ENCODE data around the gene SORBS1. TPM values are rescaled to one million over a fixed set of nuclear protein-coding genes. Genes with fewer than 3 reads are reported as not detected.

SORBS1 gene
- total RNA-seq, 2 donors from 2014 or later: 16.7 to 17.9 TPM

- Histone ChIP-seq H3K9me3 (ENCODE audit: control insufficient read depth, low read length) (no peaks in the 10 kb centered on the region), H3K9ac (ENCODE audit: extremely low read depth, low read length, poor library complexity, severe bottlenecking) (no peak overlapping the region), H3K27ac (ENCODE audit: low read depth, low read length) (no peak overlapping the region), H3K27me3 (ENCODE audit: control insufficient read depth, insufficient read depth, low read length, poor library complexity, severe bottlenecking) (no peaks in the 10 kb centered on the region), H3K36me3 (ENCODE audit: control insufficient read depth, insufficient read depth, low read length) (no peaks in the 10 kb centered on the region), H3K4me1 (ENCODE audit: control insufficient read depth, insufficient read depth, low read length) (no peaks in the 10 kb centered on the region), H3K4me3 (ENCODE audit: low read length) (no peak overlapping the region)
- H3K27ac Mint-ChIP-seq: no peak overlapping the region
- H3K4me3 Mint-ChIP-seq: no peak overlapping the region
- TF ChIP-seq, protein P1, sequence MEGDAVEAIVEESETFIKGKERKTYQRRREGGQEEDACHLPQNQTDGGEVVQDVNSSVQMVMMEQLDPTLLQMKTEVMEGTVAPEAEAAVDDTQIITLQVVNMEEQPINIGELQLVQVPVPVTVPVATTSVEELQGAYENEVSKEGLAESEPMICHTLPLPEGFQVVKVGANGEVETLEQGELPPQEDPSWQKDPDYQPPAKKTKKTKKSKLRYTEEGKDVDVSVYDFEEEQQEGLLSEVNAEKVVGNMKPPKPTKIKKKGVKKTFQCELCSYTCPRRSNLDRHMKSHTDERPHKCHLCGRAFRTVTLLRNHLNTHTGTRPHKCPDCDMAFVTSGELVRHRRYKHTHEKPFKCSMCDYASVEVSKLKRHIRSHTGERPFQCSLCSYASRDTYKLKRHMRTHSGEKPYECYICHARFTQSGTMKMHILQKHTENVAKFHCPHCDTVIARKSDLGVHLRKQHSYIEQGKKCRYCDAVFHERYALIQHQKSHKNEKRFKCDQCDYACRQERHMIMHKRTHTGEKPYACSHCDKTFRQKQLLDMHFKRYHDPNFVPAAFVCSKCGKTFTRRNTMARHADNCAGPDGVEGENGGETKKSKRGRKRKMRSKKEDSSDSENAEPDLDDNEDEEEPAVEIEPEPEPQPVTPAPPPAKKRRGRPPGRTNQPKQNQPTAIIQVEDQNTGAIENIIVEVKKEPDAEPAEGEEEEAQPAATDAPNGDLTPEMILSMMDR (conservative IDR thresholded peaks at IDR 0.05): no peak
- H3K36me3 Mint-ChIP-seq (ENCODE audit: low read depth): no peaks in the 10 kb centered on the region
- DNase-seq: no peak
- no peaks in the 10 kb centered on the region for H3K9me3 Mint-ChIP-seq
- no peaks in the 10 kb centered on the region for H3K27me3 Mint-ChIP-seq (ENCODE audit: insufficient read depth)
- no peaks in the 10 kb centered on the region for H3K4me1 Mint-ChIP-seq
- 89% methylated on average over 3 to 7 of the region's 7 CpGs for WGBS, 2 experiments (ENCODE audit: insufficient coverage in 1 of 2, insufficient read length in 1 of 2)
These were observed 123.5 kb downstream of the SORBS1 start for GRCh38 chr10:95437669-95438068.

DNA sequence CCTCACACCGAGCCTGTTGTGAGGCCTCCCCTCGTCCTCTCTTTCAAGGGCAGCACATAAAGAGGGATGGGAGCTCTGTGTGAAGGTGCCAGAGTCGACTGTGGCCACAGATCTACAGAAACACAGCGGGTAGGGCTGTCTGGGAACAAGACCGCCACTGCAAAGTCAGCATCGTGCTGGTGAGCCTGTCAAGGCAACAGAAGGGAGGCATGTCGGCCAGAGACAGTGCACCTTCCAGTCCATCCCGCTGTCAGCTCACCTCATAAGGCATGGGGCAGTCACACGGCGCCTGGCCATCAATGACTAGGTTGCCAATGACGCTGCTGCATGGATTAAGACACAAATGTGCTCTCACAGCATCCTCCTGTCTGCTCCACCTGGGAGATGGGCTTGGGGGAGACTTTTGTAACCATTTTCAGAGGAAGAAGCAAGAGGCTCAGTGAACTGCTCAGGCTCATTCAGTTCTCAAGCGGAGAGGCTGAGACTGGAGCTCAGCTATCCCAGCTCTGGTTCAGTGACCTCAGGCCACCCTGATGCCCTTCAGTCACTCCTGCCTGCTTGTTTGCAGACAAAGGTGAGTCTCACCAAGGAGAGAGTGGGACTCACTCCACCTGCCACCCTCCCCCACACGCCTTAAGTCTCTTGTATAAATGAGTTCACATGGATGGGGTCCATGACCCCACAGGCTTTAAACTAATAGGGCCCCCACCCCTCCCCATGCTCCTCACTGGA lies 125.5 kb downstream of the SORBS1 start:
- no peaks in the 10 kb centered on the region for H3K9me3 ChIP-seq (ENCODE audit: control insufficient read depth, low read length)
- WGBS, 2 experiments (ENCODE audit: insufficient coverage in 1 of 2, insufficient read length in 1 of 2): 91 to 94% methylated on average over 8 to 13 of the region's 13 CpGs
- TF ChIP-seq, protein P1 (conservative IDR thresholded peaks at IDR 0.05): no peak
- DNase-seq: no peak
- H3K4me3 ChIP-seq (ENCODE audit: low read length): no peak overlapping the region
- H3K9ac ChIP-seq (ENCODE audit: extremely low read depth, low read length, poor library complexity, severe bottlenecking): no peak overlapping the region
- no peaks in the 10 kb centered on the region for H3K36me3 ChIP-seq (ENCODE audit: control insufficient read depth, insufficient read depth, low read length)
- no peak overlapping the region for H3K27ac ChIP-seq (ENCODE audit: low read depth, low read length)
- H3K27ac Mint-ChIP-seq: no peak overlapping the region
- H3K9me3 Mint-ChIP-seq: no peaks in the 10 kb centered on the region
- H3K36me3 Mint-ChIP-seq (ENCODE audit: low read depth): no peaks in the 10 kb centered on the region
- H3K4me3 Mint-ChIP-seq: no peak overlapping the region
- H3K27me3 Mint-ChIP-seq (ENCODE audit: insufficient read depth): no peaks in the 10 kb centered on the region
- H3K4me1 ChIP-seq (ENCODE audit: control insufficient read depth, insufficient read depth, low read length): no peaks in the 10 kb centered on the region
- H3K27me3 ChIP-seq (ENCODE audit: control insufficient read depth, insufficient read depth, low read length, poor library complexity, severe bottlenecking): no peaks in the 10 kb centered on the region
- no peaks in the 10 kb centered on the region for H3K4me1 Mint-ChIP-seq

- 92 to 96% methylated on average over 7 to 9 of the region's 9 CpGs for WGBS, 2 experiments (ENCODE audit: insufficient coverage in 1 of 2, insufficient read length in 1 of 2)
- Mint-ChIP-seq H3K4me1 (peaks cover 5% of the 10 kb centered on the region), H3K4me3 (no peak overlapping the region), H3K36me3 (ENCODE audit: low read depth) (no peaks in the 10 kb centered on the region), H3K27ac (no peak overlapping the region), H3K9me3 (no peaks in the 10 kb centered on the region), H3K27me3 (ENCODE audit: insufficient read depth) (no peaks in the 10 kb centered on the region)
- Histone ChIP-seq H3K4me3 (ENCODE audit: low read length) (no peak overlapping the region), H3K27me3 (ENCODE audit: control insufficient read depth, insufficient read depth, low read length, poor library complexity, severe bottlenecking) (no peaks in the 10 kb centered on the region), H3K36me3 (ENCODE audit: control insufficient read depth, insufficient read depth, low read length) (no peaks in the 10 kb centered on the region), H3K9me3 (ENCODE audit: control insufficient read depth, low read length) (no peaks in the 10 kb centered on the region), H3K27ac (ENCODE audit: low read depth, low read length) (no peak overlapping the region), H3K4me1 (ENCODE audit: control insufficient read depth, insufficient read depth, low read length) (peaks cover 3% of the 10 kb centered on the region), H3K9ac (ENCODE audit: extremely low read depth, low read length, poor library complexity, severe bottlenecking) (no peak overlapping the region)
- DNase-seq: no peak
- TF ChIP-seq, protein P1 (conservative IDR thresholded peaks at IDR 0.05): no peak
These were observed 126.6 kb downstream of the SORBS1 start for GRCh38 chr10:95434583-95434982.

All from endodermal cell (in vitro differentiated cells).